22Rv1 (cell line): ENCODE data around the gene EIF1.

Experiments used
- CTCF ChIP-seq: fragments of 450-650 bp; IDR thresholded peaks from 2 replicates; pipeline ENCODE4 v1.5.1; 2017; ENCODE audit warnings: mild to moderate bottlenecking
- ZFX ChIP-seq: fragments of 450-650 bp; IDR thresholded peaks from 2 replicates; pipeline ENCODE4 v1.6.1; 2017; ENCODE audit warnings: antibody characterized with exemption, borderline replicate concordance

- TF ChIP-seq CTCF (no peak), ZFX (no peak)
These were observed 10.2 kb upstream of the EIF1 start for GRCh38 chr17:41678411-41678906.
